IMR-90 (cell line): Measurements from ENCODE around the gene ZDHHC8. TPM values are rescaled to one million over a fixed set of nuclear protein-coding genes. Genes with fewer than 3 reads are reported as not detected.

Experiments used
- ATAC-seq: fragments of 200-7000 bp; cut with Tn5 transposase; 2 replicates; pipeline ENCODE4 v1.9.1; 2020; ENCODE audit warnings: low read depth, mild to moderate bottlenecking, moderate library complexity
- BruUV-seq: library from RNA; stranded (reverse); fragments of 400-500 nt; replicated peaks from 2 replicates; lab custom pipeline; 2021; lab: Mats Ljungman, UMichigan
- CTCF ChIA-PET: fragments of 300-600 bp; formaldehyde crosslinking; extraction: SDS; loops from one replicate; lab custom pipeline; 2021; ENCODE audit warnings: antibody characterized with exemption; lab: Yijun Ruan, JAX
- POLR2A ChIA-PET: fragments of 300-600 bp; sonication (Branson Sonifier 250); formaldehyde crosslinking; loops from one replicate; lab custom pipeline; 2022; ENCODE audit warnings: antibody characterized with exemption; ENCODE audit not compliant: unreplicated experiment; lab: Charles Lee
- DNase-seq: peaks from one replicate; pipeline ENCODE4 v3.0.0; 2013
- H2AFZ ChIP-seq: replicated peaks from 2 replicates; pipeline ENCODE3; 2013; ENCODE audit warnings: low read length, mild to moderate bottlenecking; ENCODE audit not compliant: poor library complexity
- H2AK5ac ChIP-seq: 2 replicates; pipeline ENCODE4 v1.6.1; 2013; ENCODE audit warnings: low read depth, low read length, inconsistent platforms
- H2AK9ac ChIP-seq: replicated peaks from 2 replicates; pipeline ENCODE3; 2013; ENCODE audit warnings: mild to moderate bottlenecking, low read depth, low read length, moderate library complexity; ENCODE audit not compliant: poor library complexity
- H2BK120ac ChIP-seq: 2 replicates; pipeline ENCODE4 v1.6.1; 2013; ENCODE audit warnings: low read depth, low read length, inconsistent platforms
- H2BK15ac ChIP-seq: 3 replicates; pipeline ENCODE4 v1.6.1; 2013; ENCODE audit warnings: low read depth, low read length, inconsistent platforms
- H2BK20ac ChIP-seq: 2 replicates; pipeline ENCODE4 v1.6.1; 2013; ENCODE audit warnings: low read depth, mild to moderate bottlenecking, inconsistent platforms, low read length, moderate library complexity
- H2BK5ac ChIP-seq: 2 replicates; pipeline ENCODE4 v1.6.1; 2013; ENCODE audit warnings: mild to moderate bottlenecking, low read depth, low read length, inconsistent platforms; ENCODE audit not compliant: poor library complexity, severe bottlenecking
- H3K14ac ChIP-seq: replicated peaks from 2 replicates; pipeline ENCODE4 v1.6.1; 2013; ENCODE audit warnings: low read depth, low read length, inconsistent platforms
- H3K18ac ChIP-seq: 2 replicates; pipeline ENCODE4 v1.6.1; 2013; ENCODE audit warnings: low read depth, low read length, control low read depth
- H3K23ac ChIP-seq: 2 replicates; pipeline ENCODE4 v1.6.1; 2013; ENCODE audit warnings: low read depth, low read length, inconsistent platforms
- H3K27ac ChIP-seq: 2 replicates; pipeline ENCODE4 v1.5.1; 2013; ENCODE audit warnings: mild to moderate bottlenecking, control low read depth, low read length; ENCODE audit not compliant: insufficient read depth
- H3K27me3 ChIP-seq: 2 replicates; pipeline ENCODE4 v1.6.1; 2013; ENCODE audit warnings: low read length; ENCODE audit not compliant: control insufficient read depth, insufficient read depth
- H3K36me3 ChIP-seq: 2 replicates; pipeline ENCODE4 v1.6.1; 2013; ENCODE audit warnings: low read length, mixed read lengths; ENCODE audit not compliant: control insufficient read depth, insufficient read depth
- H3K4ac ChIP-seq: 2 replicates; pipeline ENCODE4 v1.6.1; 2013; ENCODE audit warnings: low read depth, low read length, inconsistent platforms
- H3K4me1 ChIP-seq: 2 replicates; pipeline ENCODE4 v1.6.1; 2013; ENCODE audit warnings: low read length, mixed read lengths; ENCODE audit not compliant: control insufficient read depth, insufficient read depth
- H3K4me2 ChIP-seq: 2 replicates; pipeline ENCODE4 v1.6.1; 2013; ENCODE audit warnings: low read depth, mild to moderate bottlenecking, control low read depth, low read length, moderate library complexity
- H3K4me3 ChIP-seq: 2 replicates; pipeline ENCODE4 v1.5.1; 2013; ENCODE audit warnings: low read depth, mild to moderate bottlenecking, control low read depth, low read length, moderate library complexity; ENCODE audit not compliant: insufficient read depth
- H3K56ac ChIP-seq: 2 replicates; pipeline ENCODE4 v1.6.1; 2013; ENCODE audit warnings: low read length, inconsistent platforms; ENCODE audit not compliant: insufficient read depth; ENCODE audit errors: extremely low read depth
- H3K79me1 ChIP-seq, 2 experiments: 2 replicates each; pipeline ENCODE4 v1.6.1; 2013; ENCODE audit warnings: low read length in 2 of 2, inconsistent platforms in 1 of 2, low read depth in 1 of 2
- H3K9ac ChIP-seq: 2 replicates; pipeline ENCODE4 v1.6.1; 2013; ENCODE audit warnings: low read depth, low read length, control low read depth
- H3K9me1 ChIP-seq: 2 replicates; pipeline ENCODE4 v1.6.1; 2013; ENCODE audit warnings: low read length, inconsistent platforms; ENCODE audit not compliant: insufficient read depth
- H3K9me3 ChIP-seq: 2 replicates; pipeline ENCODE4 v1.6.1; 2013; ENCODE audit warnings: low read length; ENCODE audit not compliant: control insufficient read depth, insufficient read depth
- H4K20me1 ChIP-seq: 2 replicates; pipeline ENCODE4 v1.6.1; 2013; ENCODE audit warnings: low read length, inconsistent platforms; ENCODE audit not compliant: insufficient read depth
- H4K5ac ChIP-seq: 2 replicates; pipeline ENCODE4 v1.6.1; 2013; ENCODE audit warnings: mild to moderate bottlenecking, low read depth, low read length, control low read depth
- H4K8ac ChIP-seq, 2 experiments: 2 replicates each; pipeline ENCODE4 v1.6.1; 2013; ENCODE audit warnings: low read depth in 2 of 2, low read length in 2 of 2, control low read depth in 1 of 2, inconsistent platforms in 1 of 2
- H4K91ac ChIP-seq: 2 replicates; pipeline ENCODE4 v1.6.1; 2013; ENCODE audit warnings: low read depth, low read length, inconsistent platforms; ENCODE audit not compliant: insufficient read depth
- BHLHE40 ChIP-seq: fragments of 150-350 bp; IDR thresholded peaks from 2 replicates; pipeline ENCODE4 v1.6.1; 2016; ENCODE audit warnings: mild to moderate bottlenecking, low read depth, low read length
- ELK1 ChIP-seq: fragments of 150-350 bp; IDR thresholded peaks from 2 replicates; pipeline ENCODE4 v1.6.1; 2016; ENCODE audit warnings: low read depth, mild to moderate bottlenecking, low read length, moderate library complexity, borderline replicate concordance
- MAZ ChIP-seq: IDR thresholded peaks from 2 replicates; pipeline ENCODE4 v1.6.1; 2012; ENCODE audit warnings: low read depth, mild to moderate bottlenecking, low read length, improper control_type of control experiment, moderate library complexity, borderline replicate concordance
- MXI1 ChIP-seq: IDR thresholded peaks from 2 replicates; pipeline ENCODE4 v1.6.1; 2012; ENCODE audit warnings: low read depth, mild to moderate bottlenecking, low read length, moderate library complexity, borderline replicate concordance
- NFE2L2 ChIP-seq: fragments of 150-350 bp; IDR thresholded peaks from 2 replicates; pipeline ENCODE4 v1.6.1; 2016; ENCODE audit warnings: low read depth, mild to moderate bottlenecking, low read length
- RCOR1 ChIP-seq: IDR thresholded peaks from 2 replicates; pipeline ENCODE4 v1.6.1; 2012; ENCODE audit warnings: mild to moderate bottlenecking, low read length, improper control_type of control experiment; ENCODE audit not compliant: insufficient replicate concordance
- SMC3 ChIP-seq: fragments of 150-350 bp; IDR thresholded peaks from 2 replicates; pipeline ENCODE4 v1.6.1; 2016; ENCODE audit warnings: low read depth, mild to moderate bottlenecking, antibody characterized with exemption, low read length, moderate library complexity
- WGBS, 2 experiments: methylation state at CpG; one replicate each; pipeline versions ENCODE4 v1.1.5 to v1.1.7; 2013; ENCODE audit warnings: missing lambda C conversion rate in 2 of 2; ENCODE audit not compliant: insufficient read length in 1 of 2; ENCODE audit errors: extremely low coverage in 2 of 2; 5-methylcytosine and 5-hydroxymethylcytosine counted together
- dilution Hi-C: fragments of 300-500 bp; cut with HindIII; formaldehyde crosslinking; loops from one replicate; pipeline ENCODE4 v1.14.3; 2018; ENCODE audit warnings: low sequenced_read_pairs; ENCODE audit not compliant: unreplicated experiment
- in situ Hi-C: fragments of 300-500 bp; cut with MboI; formaldehyde crosslinking; loops from 3 replicates; pipeline ENCODE4 v1.14.3; 2019; ENCODE audit warnings: low sequenced_read_pairs, inconsistent platforms, mixed read lengths
- intact Hi-C: fragments of 100-400 bp; cut with micrococcal nuclease; formaldehyde crosslinking; loops from 2 replicates; pipeline ENCODE4 v1.10.0; 2022
- polyA plus RNA-seq, 3 experiments: library from polyadenylated mRNA; depleted of rRNA; stranded (reverse); fragments of >200 nt; gene quantifications; 2 replicates each; pipeline ENCODE4 v1.2.3, GENCODE V29; 2012; ENCODE audit warnings: low replicate concordance in 1 of 3
- total RNA-seq: library from RNA; depleted of rRNA; stranded (reverse); fragments of >200 nt; gene quantifications from 2 replicates; pipeline ENCODE4 v1.2.3, GENCODE V29; 2012

ZDHHC8 gene
- total and polyA plus RNA-seq, 2 of the 4 experiments (the other 2 are of a cell fraction) = 2.5 to 72.6 TPM

- Histone ChIP-seq H3K27ac (no peak overlapping the region), H4K20me1 (peaks cover 65% of the 10 kb centered on the region), H3K4ac (no peak overlapping the region), H3K9ac (no peak overlapping the region), H3K36me3 (peaks cover 14% of the 10 kb centered on the region), H3K9me1 (peaks cover 18% of the 10 kb centered on the region), H2AK9ac (no peak overlapping the region), H3K56ac (no peak overlapping the region), H2AK5ac (no peak overlapping the region), H3K9me3 (no peaks in the 10 kb centered on the region), H2BK120ac (no peak overlapping the region), H4K91ac (no peak overlapping the region), H3K4me2 (no peak overlapping the region), H2BK20ac (no peak overlapping the region), H4K8ac (no peak overlapping the region), H3K23ac (no peak overlapping the region), H2AFZ (no peak overlapping the region), H3K27me3 (no peaks in the 10 kb centered on the region), H3K18ac (no peak overlapping the region), H4K5ac (no peak overlapping the region), H3K14ac (no peak overlapping the region), H3K4me3 (no peak overlapping the region), H2BK15ac (no peak overlapping the region), H3K79me1 (peaks cover 20 to 79% of the 10 kb centered on the region in 2 experiments), H2BK5ac (no peak overlapping the region), H3K4me1 (peaks cover 22% of the 10 kb centered on the region)
- DNase-seq (no peak), ATAC-seq (no peak)
- no peak for TF ChIP-seq ELK1
- no peak for TF ChIP-seq NFE2L2
- TF ChIP-seq MXI1 = no peak
- no peak for TF ChIP-seq MAZ
- TF ChIP-seq BHLHE40 = no peak
- TF ChIP-seq SMC3 = no peak
- no peak for TF ChIP-seq RCOR1
- no TSS peak for BruUV-seq
- CTCF ChIA-PET = no interaction called here
- POLR2A ChIA-PET = no interaction called here
- intact Hi-C loops = no loop called here
- in situ Hi-C loops = no loop called here
- dilution Hi-C loops = no loop called here
- 95% methylated on average over 24 of the region's 36 CpGs; no CpG with 5 or more reads in 1 of the 2 experiments for WGBS, 2 experiments
Observed at GRCh38 chr22:20139391-20140106, 7.9 kb downstream of the ZDHHC8 start.
